H54 (cell line): ENCODE measurements around the gene REXO4.
A peak's percentile ranks its signal among the peaks of the same experiment; 100 is the strongest.

Experiments used
- DNase-seq: peaks from one replicate; pipeline ENCODE4 v3.0.0; 2011; ENCODE audit warnings: low spot score, mixed read lengths; ENCODE audit not compliant: insufficient read length
- FAIRE-seq: peaks from 3 replicates; lab custom pipeline; 2011; peaks lifted over from hg19 to GRCh38; lab: Jason Lieb, UNC
- POLR2A ChIP-seq: IDR thresholded peaks from 2 replicates; pipeline ENCODE4 v1.6.1; 2011; ENCODE audit warnings: low read depth, mild to moderate bottlenecking, low read length

REXO4 gene

DNA sequence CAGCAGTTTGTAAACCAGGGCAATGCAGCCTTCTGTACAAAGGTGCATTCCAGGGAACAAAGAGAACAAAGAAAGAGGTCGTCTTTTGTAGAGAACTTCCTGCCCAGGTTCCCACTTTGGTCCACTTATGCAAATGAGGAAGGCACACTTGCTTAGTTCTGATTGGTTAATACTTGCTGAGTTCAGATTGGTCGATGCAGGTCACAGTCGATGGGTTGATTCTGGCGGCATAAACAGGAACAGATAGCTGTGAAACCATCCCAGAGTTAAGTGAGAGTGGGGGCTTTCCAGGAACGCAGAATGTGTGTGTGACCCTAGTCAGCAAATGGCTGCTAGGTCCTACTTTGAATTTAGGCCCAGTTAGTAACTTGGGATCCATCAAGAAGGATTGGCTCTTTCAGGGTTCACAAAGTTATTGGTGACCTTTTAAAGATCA, 2.6 kb upstream of the REXO4 start:
- no peak for TF ChIP-seq POLR2A
- DNase-seq (no peak), FAIRE-seq (no peak)

DNA sequence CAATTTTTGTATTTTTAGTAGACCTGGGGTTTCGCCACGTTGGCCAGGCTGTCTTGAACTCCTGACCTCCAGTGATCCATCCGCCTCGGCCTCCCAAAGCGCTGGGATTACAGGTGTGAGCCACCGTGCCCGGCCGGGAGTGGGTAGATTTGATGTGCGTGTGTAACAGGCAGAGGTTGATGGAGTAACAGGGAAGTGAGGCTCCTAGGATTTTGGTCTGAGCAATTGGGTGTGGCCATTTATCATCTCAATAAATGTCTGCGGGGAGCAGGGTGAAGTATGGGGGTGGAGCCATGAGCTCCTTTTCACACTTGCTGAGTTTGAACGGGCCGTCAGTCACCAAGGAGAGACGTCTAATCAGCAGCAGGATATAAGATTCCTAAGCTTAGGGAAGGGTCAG, 1.2 kb upstream of the REXO4 start:
- no peak for TF ChIP-seq POLR2A
- no peak for FAIRE-seq
- no peak for DNase-seq

DNA sequence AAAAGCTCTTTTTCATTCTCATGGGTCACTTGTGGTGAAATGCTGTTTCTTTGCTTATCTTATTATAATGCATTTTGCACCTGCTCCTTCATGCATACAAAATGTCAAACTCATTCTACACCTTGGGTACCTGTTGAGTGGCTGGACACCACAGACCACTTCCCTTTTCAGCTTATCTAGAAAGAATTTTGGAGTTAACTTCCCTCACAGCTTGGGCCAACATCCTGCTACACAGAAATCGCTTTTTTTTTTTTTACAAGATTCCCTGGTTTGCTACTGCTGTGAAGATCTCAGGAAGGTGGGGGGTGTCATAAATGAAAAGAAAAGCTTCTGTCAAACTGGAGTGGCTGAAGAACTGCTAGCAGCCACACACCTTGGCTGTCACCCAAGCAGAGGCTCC, 2.6 kb downstream of the REXO4 start:
- TF ChIP-seq POLR2A, result no peak
- DNase-seq, result no peak
- FAIRE-seq, result no peak

DNA sequence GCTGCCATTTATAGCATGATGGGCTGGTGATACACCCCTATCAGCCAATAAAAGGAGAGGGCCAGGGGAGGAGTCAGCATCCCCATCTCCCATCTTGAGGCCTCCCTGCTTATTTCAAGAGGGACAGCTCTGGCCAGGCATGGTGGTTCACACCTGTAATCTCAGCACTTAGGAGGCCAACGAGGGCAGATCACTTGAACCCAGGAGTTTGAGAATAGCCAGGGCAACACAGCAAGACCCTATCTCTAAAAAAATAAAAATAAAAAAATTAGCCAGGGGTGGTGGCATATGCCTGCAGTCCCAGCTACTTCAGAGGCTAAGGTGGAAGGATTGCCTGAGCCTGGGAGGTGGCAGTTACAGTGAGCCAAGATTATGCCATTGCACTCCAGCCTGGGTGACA, 9.8 kb downstream of the REXO4 start:
- DNase-seq (no peak), FAIRE-seq (no peak)
- no peak for TF ChIP-seq POLR2A

DNA sequence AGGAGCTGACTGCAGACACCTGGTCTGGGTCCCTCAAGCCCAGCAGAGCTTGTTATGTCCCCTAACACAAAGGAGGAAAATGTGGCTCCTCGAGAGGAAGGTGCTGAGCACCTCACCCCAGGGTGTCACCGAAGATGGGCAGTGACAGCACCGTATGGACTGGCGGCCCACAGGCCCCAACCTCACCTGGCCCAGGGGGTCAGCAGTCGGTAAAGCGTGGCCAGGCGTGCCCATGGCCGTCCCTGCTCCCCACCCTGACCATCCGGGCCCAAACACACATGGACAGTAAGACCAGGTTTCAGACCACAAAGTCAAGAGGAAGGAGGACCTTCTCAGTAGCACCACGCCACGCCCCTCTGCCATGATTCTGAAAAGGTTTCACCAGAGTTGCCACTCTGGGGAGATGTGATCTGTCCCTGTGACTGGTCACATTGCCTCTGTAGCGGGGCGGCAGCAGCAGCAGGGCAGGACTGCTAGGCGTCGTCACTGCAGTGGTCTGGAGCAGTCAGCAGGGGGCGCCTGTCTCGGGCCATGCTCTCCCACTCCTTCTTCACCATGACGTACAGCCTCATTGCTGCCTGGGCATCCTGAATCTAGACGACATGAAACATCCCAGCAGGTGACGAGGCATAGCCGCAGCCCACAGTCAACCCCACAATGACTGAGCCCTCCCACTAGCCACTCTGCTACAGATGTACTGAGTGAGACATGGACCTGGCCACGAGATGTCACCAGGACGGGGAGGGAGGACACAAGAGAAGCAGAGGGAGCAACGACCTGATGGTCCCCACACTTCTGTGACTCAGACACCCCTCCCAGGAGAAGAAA, 11.1 kb downstream of the REXO4 start:
- FAIRE-seq, result peak; percentile 83
- no peak for TF ChIP-seq POLR2A
- DNase-seq, result peak; percentile 93

DNA sequence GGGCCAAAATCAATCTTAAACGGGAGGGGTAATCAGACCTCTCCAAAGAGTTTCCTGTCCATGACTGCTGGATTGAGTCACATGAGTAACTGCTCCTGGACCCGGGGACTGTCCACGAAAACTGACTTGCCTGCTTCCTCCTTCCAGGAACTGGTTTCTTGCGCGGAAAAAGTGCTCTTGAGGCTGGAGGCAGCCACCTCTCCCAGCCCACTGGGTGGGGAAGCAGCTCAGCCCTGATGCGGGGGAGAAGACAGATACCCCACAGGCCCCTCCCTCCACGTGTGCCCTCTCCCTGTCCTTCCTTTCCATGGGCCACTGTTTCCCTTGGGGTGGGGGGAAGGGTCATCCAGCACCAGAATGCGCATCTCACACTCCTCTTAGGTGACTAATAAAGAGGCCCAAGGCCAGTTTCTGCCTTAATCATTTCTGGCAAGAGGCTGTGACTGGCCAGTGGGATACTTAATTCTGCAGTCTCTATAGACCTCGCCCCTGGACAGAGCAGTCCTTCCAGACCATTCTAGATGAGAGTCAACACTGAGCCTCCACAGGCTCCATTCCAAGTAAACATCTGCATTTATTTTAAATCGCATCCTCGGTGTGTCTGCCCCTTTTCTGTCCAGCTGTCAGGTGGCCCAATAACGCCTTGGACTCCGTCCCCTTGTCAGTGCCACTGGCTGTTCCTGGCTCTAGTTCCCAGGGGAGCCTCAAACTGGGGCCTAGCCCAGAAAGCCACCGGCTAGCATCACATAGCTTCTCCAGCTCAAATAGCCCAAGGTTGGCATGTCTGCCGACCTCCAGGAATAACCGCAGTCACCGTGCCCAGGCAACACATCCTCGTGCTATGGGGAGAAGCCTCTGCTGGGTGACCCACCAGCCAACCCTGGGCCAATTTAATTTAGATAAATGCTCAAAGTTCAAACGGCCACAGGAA, 12.0 kb downstream of the REXO4 start:
- peak; percentile 38 for FAIRE-seq
- peak; percentile 69 for DNase-seq
- no peak for TF ChIP-seq POLR2A

DNA sequence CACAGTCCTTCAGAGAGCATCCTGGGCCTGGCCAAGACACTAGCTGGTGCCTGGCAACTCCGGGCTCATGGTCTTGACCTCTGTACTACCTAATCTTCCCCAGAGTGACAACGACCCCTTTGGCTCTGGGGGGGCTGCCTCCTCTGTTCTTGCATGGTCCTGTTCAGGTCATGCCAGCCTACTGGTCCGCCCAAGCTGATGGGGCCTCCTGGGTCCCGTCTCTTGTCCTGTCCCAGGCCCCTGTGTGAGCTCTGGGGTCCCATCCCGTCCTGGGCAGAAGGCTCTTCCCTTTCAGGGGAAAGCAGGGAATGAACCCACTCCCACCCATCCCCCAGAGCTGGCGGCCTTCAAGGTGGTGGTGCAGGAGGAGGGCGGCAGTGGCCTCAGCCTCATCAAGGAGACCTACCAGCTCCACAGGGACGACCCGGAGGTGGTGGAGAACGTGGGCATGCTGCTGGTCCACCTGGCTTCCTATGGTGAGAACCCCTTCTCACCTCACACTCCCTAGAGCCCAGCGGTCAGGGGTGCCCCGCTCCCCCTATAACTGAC, 13.3 kb downstream of the REXO4 start:
- FAIRE-seq (no peak), DNase-seq (no peak)
- no peak for TF ChIP-seq POLR2A

DNA sequence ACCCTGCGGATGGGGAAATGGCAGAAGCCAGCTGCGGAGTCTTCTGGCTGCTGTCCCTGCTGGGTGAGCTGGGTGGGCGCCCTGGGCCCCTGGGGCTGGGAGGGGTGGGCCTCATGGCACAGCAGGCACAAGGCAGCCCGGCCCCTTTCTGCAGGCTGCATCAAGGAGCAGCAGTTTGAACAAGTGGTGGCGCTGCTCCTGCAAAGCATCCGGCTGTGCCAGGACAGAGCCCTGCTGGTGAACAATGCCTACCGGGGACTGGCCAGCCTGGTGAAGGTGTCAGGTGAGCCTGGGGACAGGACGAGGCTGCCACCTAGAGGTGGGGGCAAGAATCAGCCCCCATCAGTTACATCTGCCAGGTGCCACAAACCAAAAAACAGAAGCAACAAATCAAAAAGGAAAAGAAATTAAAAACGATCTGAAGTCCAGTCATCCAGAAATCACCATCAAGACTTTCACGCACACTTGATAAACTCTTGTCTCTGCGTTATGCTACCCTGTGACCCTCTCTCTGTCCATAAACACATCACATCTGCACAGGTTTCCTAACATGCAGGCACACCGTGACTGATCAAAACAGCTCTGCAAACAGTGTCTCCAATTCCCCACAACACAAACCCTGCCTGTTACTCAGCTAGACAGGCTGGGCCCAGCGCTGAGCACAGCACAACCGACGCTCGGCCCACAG, 13.9 kb downstream of the REXO4 start:
- no peak for TF ChIP-seq POLR2A
- FAIRE-seq (no peak), DNase-seq (no peak)

DNA sequence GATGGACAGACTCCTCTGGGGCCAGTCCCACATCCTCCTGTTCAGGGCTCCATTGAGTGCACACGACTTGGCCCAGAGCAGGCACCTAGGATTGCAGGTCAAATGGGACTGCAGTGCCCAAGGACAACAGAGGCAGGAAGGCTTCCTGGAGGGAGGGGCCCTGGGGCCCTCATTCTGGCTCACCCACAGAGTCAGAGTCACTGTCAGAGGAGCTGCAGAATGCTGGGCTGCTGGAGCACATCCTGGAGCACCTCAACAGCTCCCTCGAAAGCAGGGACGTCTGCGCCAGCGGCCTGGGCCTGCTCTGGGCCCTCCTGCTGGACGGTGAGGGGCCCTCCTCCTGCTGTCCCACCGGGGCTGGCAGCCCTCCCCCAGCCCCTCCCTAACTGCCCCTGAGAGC, 15.1 kb downstream of the REXO4 start:
- FAIRE-seq (no peak), DNase-seq (no peak)
- TF ChIP-seq POLR2A, result no peak

DNA sequence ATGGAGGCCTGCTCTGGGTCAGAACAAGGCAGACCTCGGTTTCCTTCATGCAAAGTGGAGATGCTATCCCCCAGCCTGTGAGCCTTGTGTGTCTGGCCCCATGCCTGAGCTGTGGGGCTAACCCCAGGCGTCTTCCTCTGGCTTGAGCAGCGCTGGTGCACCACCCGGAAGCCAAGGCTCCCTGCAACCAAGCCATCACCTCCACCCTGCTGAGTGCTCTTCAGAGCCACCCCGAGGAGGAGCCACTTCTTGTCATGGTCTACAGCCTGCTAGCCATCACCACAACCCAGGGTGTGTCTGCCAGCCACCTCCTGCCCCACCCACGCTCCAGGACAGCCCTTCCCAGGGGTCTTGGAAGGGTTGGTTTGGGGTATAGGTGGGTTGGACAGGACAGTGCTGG, 16.2 kb downstream of the REXO4 start:
- no peak for TF ChIP-seq POLR2A
- FAIRE-seq (no peak), DNase-seq (no peak)

DNA sequence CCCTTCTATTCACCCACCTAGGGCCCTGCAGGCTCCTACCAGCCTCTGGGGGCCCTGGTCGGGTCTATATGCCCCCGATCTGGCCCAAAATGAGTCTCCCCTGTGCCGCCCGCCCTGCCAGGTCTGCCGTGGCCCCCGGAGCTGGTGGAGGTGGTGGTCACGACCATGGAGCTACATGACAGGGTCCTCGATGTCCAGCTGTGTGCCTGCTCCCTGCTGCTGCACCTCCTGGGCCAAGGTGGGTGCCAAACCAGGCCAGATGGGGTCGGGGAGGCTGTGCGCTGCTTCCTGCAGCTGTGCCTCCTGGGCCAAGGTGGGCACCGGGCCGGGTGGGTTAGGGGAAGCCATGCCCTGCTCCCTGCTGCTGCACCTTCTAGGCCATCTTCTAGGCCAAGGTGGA, 17.5 kb downstream of the REXO4 start:
- DNase-seq (no peak), FAIRE-seq (no peak)
- no peak for TF ChIP-seq POLR2A

DNA sequence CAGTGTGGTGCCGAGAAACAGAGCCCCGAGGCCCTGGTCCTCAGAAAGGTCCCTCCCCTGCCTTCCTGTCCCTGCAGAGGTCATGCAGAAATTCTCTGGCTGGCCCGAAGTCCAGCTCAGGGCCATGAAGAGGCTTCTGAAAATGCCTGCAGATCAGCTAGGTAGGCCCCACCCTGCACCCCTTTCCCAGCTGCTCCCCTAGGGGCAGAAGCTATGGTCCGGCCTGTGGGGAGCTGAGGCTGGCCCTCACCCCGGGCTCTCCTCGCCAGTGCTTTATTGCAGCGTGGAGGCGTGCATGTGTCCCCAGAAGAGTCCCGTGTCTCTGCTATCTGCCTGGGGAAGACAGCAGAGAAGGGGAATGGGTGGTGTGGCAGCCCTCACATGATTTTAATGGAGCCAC, 19.9 kb downstream of the REXO4 start:
- TF ChIP-seq POLR2A, result no peak
- FAIRE-seq (no peak), DNase-seq (no peak)

DNA sequence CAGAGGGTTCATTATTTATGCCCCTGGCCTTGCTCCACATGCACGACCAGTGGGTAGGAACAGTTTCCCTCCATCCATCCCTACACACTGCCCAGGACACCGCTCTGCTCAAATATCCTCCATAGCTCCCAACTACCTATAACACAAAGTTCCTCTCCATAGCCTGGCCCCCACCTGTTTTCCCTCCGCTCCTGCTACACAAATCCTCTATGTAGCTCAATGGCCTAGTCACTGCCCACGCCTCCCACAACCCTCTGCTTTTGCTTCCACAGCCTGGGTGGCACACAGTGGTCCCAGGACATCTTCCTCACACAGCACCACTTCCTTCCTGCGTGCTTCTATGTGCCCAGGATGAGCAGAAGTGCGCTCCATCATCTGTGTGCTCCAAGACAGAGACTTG, 20.4 kb downstream of the REXO4 start:
- DNase-seq, result no peak
- no peak for TF ChIP-seq POLR2A
- no peak for FAIRE-seq

DNA sequence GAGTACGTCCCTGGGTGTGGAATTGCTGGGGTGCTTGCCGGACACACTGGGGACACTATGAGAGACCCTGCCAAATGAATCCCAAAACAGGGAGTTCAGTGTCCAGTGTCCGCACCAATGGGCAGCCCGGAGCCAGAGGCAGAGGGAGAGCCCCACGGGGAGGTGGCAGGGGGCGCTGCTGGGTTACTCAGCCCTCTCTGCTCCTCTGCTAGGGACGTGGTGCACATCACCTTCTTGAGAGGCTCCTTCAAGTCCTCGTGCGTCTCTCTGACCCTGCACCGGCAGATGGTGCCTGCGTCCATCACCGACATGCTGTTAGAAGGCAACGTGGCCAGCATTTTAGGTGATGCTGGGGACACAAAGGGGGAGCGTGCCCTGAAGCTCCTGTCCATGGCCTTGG, 20.9 kb downstream of the REXO4 start:
- DNase-seq, result no peak
- TF ChIP-seq POLR2A, result no peak
- FAIRE-seq, result no peak
